Stomach smooth muscle (tissue), 2 donors: Measurements from ENCODE around the gene CREG2.
"Not testable (repeated sequence)": the region's sequence is repeated elsewhere in the genome, so short reads cannot be mapped to it uniquely, and the experiment has no call there.

Source experiments
- H3K27ac ChIP-seq: one replicate; pipeline ENCODE4 v1.7.0; 2013; ENCODE audit warnings: mild to moderate bottlenecking, low read length, inconsistent platforms
- H3K27me3 ChIP-seq, 2 donors: one replicate each; pipeline ENCODE4 v1.7.0; 2013; ENCODE audit warnings: low read length in 2 of 2; ENCODE audit not compliant: insufficient read depth in 2 of 2, control insufficient read depth in 1 of 2
- H3K36me3 ChIP-seq, 2 donors: one replicate each; pipeline ENCODE4 v1.7.0; 2013; ENCODE audit warnings: low read length in 2 of 2; ENCODE audit not compliant: control insufficient read depth in 2 of 2, insufficient read depth in 2 of 2
- H3K4me1 ChIP-seq: one replicate; pipeline ENCODE4 v1.7.0; 2013; ENCODE audit warnings: low read length; ENCODE audit not compliant: control insufficient read depth, insufficient read depth
- H3K4me3 ChIP-seq, 2 donors: one replicate each; pipeline ENCODE4 v1.7.0; 2013; ENCODE audit warnings: low read length in 2 of 2
- H3K9ac ChIP-seq, 2 donors: one replicate each; pipeline ENCODE4 v1.7.0; 2013; ENCODE audit warnings: low read length in 2 of 2, mild to moderate bottlenecking in 1 of 2
- H3K9me3 ChIP-seq, 2 donors: one replicate each; pipeline ENCODE4 v1.7.0; 2013; ENCODE audit warnings: low read length in 2 of 2; ENCODE audit not compliant: control insufficient read depth in 2 of 2
- donor health status: healthy.
- donor health status: Pancreatic carcinoma.

CREG2 gene

DNA sequence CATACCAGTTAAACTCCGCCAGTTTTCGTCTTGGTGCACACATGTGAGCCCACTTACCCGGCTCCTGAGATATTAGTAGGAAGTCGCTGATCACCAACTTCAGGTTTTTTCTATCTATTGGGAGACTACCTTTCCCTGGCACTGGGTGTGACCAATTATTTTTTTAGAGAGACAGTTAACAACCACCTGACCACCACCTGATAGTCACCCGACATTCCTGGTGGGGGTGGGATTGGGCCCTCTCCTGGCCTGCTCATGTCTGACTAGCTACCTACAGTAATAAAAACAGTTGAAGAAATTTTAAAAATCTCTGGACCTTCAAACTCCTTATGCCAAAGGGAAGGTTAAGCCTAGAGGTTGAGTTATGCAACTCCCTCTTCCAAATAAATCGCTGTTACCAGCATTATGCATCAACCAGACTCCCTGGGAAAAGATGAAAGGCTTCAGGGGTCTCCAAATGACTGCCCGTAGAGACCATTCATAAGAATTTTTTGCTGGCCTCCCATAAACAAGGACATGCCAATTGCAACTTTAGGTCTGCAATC is 27.8 kb downstream of the CREG2 start:
- no peak overlapping the region for H3K4me3 ChIP-seq
- H3K36me3 ChIP-seq = no peaks in the 10 kb centered on the region
- no peaks in the 10 kb centered on the region for H3K9me3 ChIP-seq
- no peak overlapping the region for H3K9ac ChIP-seq
- H3K27ac ChIP-seq = no peak overlapping the region
- H3K4me1 ChIP-seq = no peaks in the 10 kb centered on the region
- H3K27me3 ChIP-seq = peaks cover 0 to 2% of the 10 kb centered on the region in 2 donors

- Histone ChIP-seq H3K27me3 (peaks cover 0 to 2% of the 10 kb centered on the region in 2 donors), H3K9ac (no peak overlapping the region), H3K27ac (no peak overlapping the region), H3K4me3 (no peak overlapping the region), H3K4me1 (no peaks in the 10 kb centered on the region), H3K36me3 (no peaks in the 10 kb centered on the region), H3K9me3 (no peaks in the 10 kb centered on the region)
These were observed 29.9 kb downstream of the CREG2 start for GRCh38 chr2:101357376-101357775.

DNA sequence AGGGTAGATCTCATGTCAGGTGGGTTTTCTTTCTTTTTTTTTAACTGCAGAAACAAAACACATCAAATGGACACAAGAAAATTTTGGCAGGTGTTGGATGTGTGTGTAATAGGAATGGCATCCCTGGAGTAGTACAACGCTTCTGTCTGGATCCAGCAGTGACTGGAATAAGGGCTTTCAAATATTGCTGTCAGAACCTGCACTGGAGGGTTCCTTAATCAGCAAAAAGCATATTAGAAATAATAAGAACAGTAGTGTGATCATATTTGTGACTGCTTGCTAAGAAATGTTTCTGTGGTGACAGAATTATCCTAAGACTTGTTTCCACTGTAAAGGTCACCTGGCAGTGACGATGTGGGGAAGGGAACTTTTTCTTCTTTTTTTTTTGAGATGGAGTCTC is 30.8 kb downstream of the CREG2 start:
- H3K36me3 ChIP-seq = no peaks in the 10 kb centered on the region
- no peaks in the 10 kb centered on the region for H3K27me3 ChIP-seq
- H3K4me3 ChIP-seq = no peak overlapping the region
- no peaks in the 10 kb centered on the region for H3K9me3 ChIP-seq
- H3K27ac ChIP-seq = no peak overlapping the region
- H3K4me1 ChIP-seq = no peaks in the 10 kb centered on the region
- no peak overlapping the region for H3K9ac ChIP-seq

GRCh38 chr2:101356055-101356454 is 31.2 kb downstream of the CREG2 start:
- Histone ChIP-seq H3K4me1 (no peaks in the 10 kb centered on the region), H3K9me3 (no peaks in the 10 kb centered on the region), H3K4me3 (no peak overlapping the region), H3K27me3 (peaks cover 0 to under 1% of the 10 kb centered on the region in 2 donors), H3K36me3 (no peaks in the 10 kb centered on the region), H3K27ac (no peak overlapping the region), H3K9ac (no peak overlapping the region)

- Histone ChIP-seq H3K27ac (no peak overlapping the region), H3K9me3 (no peaks in the 10 kb centered on the region), H3K4me1 (no peaks in the 10 kb centered on the region), H3K27me3 (peaks cover 0 to 2% of the 10 kb centered on the region in 2 donors), H3K9ac (no peak overlapping the region), H3K4me3 (no peak overlapping the region), H3K36me3 (no peaks in the 10 kb centered on the region)
These were observed 31.8 kb downstream of the CREG2 start for GRCh38 chr2:101355401-101356054.

GRCh38 chr2:101354420-101355311 is 32.6 kb downstream of the CREG2 start:
- Histone ChIP-seq H3K9ac (no peak overlapping the region), H3K27ac (no peak overlapping the region), H3K9me3 (no peaks in the 10 kb centered on the region), H3K27me3 (peaks cover 0 to 2% of the 10 kb centered on the region in 2 donors), H3K4me3 (no peak overlapping the region), H3K36me3 (no peaks in the 10 kb centered on the region), H3K4me1 (no peaks in the 10 kb centered on the region)

DNA sequence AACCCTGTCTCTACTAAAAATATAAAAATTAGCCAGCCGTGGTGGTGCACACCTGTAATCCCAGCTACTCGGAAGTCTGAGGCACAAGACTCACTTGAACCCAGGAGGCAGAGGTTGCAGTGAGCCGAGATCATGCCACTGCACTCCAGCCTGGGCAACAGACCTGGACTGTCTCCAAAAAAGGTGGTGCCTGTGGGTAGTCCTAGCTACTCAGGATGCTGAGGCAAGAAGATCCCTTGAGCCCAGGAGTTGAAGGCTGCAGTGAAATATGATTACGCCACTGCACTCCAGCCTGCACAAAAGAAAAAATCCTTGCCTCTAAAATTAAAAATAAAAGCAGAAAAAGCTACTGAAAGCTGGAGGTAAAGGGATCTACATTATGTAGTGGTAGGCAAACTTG is 34.7 kb downstream of the CREG2 start:
- H3K9ac ChIP-seq, H3K36me3 ChIP-seq, H3K27ac ChIP-seq, H3K4me1 ChIP-seq, H3K9me3 ChIP-seq, H3K4me3 ChIP-seq, H3K27me3 ChIP-seq: not testable (repeated sequence)

GRCh38 chr2:101351207-101351606 is 36.1 kb downstream of the CREG2 start:
- Histone ChIP-seq H3K27me3 (peaks cover 0 to 2% of the 10 kb centered on the region in 2 donors), H3K9ac (no peak overlapping the region), H3K9me3 (no peaks in the 10 kb centered on the region), H3K36me3 (no peaks in the 10 kb centered on the region), H3K4me1 (no peaks in the 10 kb centered on the region), H3K4me3 (no peak overlapping the region), H3K27ac (no peak overlapping the region)

DNA sequence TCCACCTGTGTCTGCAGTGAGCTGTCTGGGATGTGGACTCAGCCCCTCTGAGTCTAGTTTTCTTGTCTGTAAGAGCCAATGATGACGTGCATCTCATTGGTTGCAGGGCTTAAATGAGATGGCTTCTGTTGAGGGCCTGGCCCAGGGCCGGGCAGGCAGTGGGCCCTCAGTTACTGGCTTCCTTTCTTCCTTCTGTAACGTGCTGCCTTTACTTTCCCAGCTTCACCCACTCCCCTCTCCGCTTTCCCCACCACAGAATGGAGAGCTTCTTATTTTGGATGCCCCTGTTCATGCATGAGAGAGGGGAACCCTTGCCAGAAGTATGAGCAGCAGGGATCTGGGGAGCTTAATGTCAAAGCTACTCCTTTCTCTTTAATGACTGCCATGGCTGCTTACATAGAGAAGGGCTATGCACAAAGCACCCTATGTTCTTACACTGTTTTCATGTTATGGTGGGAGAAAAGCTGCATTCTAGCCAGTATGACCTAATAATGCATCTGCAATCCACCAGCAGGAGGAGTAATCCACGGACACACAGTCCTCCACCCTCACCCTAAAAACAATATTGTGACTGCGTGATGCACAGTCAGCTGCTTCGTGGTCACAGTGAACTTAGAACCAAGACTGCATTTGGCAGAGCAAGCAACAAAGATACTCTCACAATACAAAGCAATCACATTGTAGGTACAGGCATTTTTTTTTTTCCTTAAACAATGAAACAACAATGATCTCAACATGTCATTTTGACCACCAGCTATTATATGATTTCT is 37.2 kb downstream of the CREG2 start:
- H3K27me3 ChIP-seq = peaks cover 0 to 2% of the 10 kb centered on the region in 2 donors
- no peak overlapping the region for H3K27ac ChIP-seq
- H3K36me3 ChIP-seq = no peaks in the 10 kb centered on the region
- no peaks in the 10 kb centered on the region for H3K4me1 ChIP-seq
- H3K9me3 ChIP-seq = no peaks in the 10 kb centered on the region
- no peak overlapping the region for H3K4me3 ChIP-seq
- H3K9ac ChIP-seq = no peak overlapping the region

GRCh38 chr2:101348883-101349282 is 38.4 kb downstream of the CREG2 start:
- H3K9me3 ChIP-seq = no peaks in the 10 kb centered on the region
- H3K27ac ChIP-seq = no peak overlapping the region
- no peak overlapping the region for H3K9ac ChIP-seq
- H3K27me3 ChIP-seq = peaks cover 0 to 2% of the 10 kb centered on the region in 2 donors
- no peaks in the 10 kb centered on the region for H3K36me3 ChIP-seq
- no peaks in the 10 kb centered on the region for H3K4me1 ChIP-seq
- no peak overlapping the region for H3K4me3 ChIP-seq
